ENCODE data around the gene ARID1B.
"Not testable (repeated sequence)": the region's sequence is repeated elsewhere in the genome, so short reads cannot be mapped to it uniquely, and the experiment has no call there.

The ARID1B gene

GRCh38 chr6:157145656-157146285, 368.6 kb downstream of the ARID1B start:
- peak; percentile 21 for DNase-seq (ENCODE audit: low read depth, low spot score)
- in situ Hi-C loops (cut with HindIII; ENCODE audit: low sequenced_read_pairs) = no loop called here
- no peak overlapping the region for H3K4me3 ChIP-seq (ENCODE audit: low read depth, low read length)
- no peak for TF ChIP-seq CTCF (IDR thresholded peaks at IDR 0.05; ENCODE audit: low read depth, low read length)

- DNase-seq (ENCODE audit: low read depth, low spot score); in situ Hi-C loops (cut with HindIII; ENCODE audit: low sequenced_read_pairs): not testable (repeated sequence)
Measured at GRCh38 chr6:157147054-157148026, 370.2 kb downstream of the ARID1B start.

GRCh38 chr6:157148391-157149323, 371.5 kb downstream of the ARID1B start:
- in situ Hi-C loops (cut with HindIII; ENCODE audit: low sequenced_read_pairs) = no loop called here
- DNase-seq (ENCODE audit: low read depth, low spot score) = peak; percentile 96
- H3K4me3 ChIP-seq (ENCODE audit: low read depth, low read length) = no peak overlapping the region
- no peak for TF ChIP-seq CTCF (IDR thresholded peaks at IDR 0.05; ENCODE audit: low read depth, low read length)

More at GRCh38 chr6:157147054-157148026, 370.2 kb downstream of the ARID1B start:
- H3K4me3 ChIP-seq (ENCODE audit: low read depth, low read length) = not testable (repeated sequence)

GRCh38 chr6:157150076-157150475, 372.9 kb downstream of the ARID1B start:
- peak; percentile 90 for DNase-seq (ENCODE audit: low read depth, low spot score)
- TF ChIP-seq CTCF (IDR thresholded peaks at IDR 0.05; ENCODE audit: low read depth, low read length) = no peak
- H3K4me3 ChIP-seq (ENCODE audit: low read depth, low read length) = no peak overlapping the region
- in situ Hi-C loops (cut with HindIII; ENCODE audit: low sequenced_read_pairs) = no loop called here

- no peak overlapping the region for H3K4me3 ChIP-seq (ENCODE audit: low read depth, low read length)
- DNase-seq (ENCODE audit: low read depth, low spot score) = peak; percentile 45
- in situ Hi-C loops (cut with HindIII; ENCODE audit: low sequenced_read_pairs) = no loop called here
- TF ChIP-seq CTCF (IDR thresholded peaks at IDR 0.05; ENCODE audit: low read depth, low read length) = no peak
Measured at GRCh38 chr6:157151029-157151428, 373.9 kb downstream of the ARID1B start.

GRCh38 chr6:157151989-157152388, 374.8 kb downstream of the ARID1B start:
- no peak overlapping the region for H3K4me3 ChIP-seq (ENCODE audit: low read depth, low read length)
- TF ChIP-seq CTCF (IDR thresholded peaks at IDR 0.05; ENCODE audit: low read depth, low read length) = no peak
- in situ Hi-C loops (cut with HindIII; ENCODE audit: low sequenced_read_pairs) = no loop called here
- DNase-seq (ENCODE audit: low read depth, low spot score) = peak; percentile 87
